HG03060 (cell line): ENCODE results near the gene GPNMB.
A peak's percentile ranks its signal among the peaks of the same experiment; 100 is the strongest.
"Not testable (repeated sequence)": the region's sequence is repeated elsewhere in the genome, so short reads cannot be mapped to it uniquely, and the experiment has no call there.

Experiments
- ATAC-seq: cut with Tn5 transposase; IDR thresholded peaks from one replicate; pipeline ENCODE4 v1.9.1; 2021; ENCODE audit warnings: low read depth, moderate number of reproducible peaks; ENCODE audit not compliant: unreplicated experiment

GPNMB gene

DNA sequence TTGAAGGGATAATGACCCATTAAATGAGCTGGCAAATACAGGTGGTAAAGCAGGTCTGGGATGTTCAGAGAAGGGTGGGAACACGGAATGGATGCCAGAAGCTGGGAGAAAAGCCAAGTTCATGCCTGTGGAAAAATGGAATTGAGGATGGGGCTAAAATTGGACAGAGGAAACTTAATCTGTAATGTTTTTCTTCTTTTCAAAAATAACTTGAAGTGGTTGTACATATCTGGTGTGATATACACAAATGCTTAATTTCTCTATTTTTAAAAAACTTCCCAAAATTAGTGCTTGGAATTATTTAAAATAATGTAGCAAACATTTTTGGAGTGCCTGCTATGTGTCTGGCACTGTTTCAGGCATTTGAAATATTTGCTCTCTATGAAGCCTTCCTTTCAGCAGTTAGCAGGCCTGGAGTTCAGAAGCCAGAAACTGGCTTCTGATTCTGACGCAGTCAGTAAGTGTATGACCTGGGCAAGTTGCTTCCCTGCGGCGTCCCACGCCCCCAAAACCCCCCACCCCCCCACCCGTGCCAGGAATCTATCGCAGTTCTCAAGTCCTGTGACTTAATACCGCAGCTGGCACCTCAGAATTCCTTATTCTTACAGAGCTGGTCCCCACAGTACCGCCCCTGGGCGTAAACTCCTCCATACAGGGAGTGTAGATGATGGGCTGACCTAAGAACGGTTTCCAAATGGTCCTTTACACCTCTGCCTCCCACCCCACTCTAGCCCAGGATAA is 51.7 kb downstream of the GPNMB start:
- ATAC-seq = no peak

DNA sequence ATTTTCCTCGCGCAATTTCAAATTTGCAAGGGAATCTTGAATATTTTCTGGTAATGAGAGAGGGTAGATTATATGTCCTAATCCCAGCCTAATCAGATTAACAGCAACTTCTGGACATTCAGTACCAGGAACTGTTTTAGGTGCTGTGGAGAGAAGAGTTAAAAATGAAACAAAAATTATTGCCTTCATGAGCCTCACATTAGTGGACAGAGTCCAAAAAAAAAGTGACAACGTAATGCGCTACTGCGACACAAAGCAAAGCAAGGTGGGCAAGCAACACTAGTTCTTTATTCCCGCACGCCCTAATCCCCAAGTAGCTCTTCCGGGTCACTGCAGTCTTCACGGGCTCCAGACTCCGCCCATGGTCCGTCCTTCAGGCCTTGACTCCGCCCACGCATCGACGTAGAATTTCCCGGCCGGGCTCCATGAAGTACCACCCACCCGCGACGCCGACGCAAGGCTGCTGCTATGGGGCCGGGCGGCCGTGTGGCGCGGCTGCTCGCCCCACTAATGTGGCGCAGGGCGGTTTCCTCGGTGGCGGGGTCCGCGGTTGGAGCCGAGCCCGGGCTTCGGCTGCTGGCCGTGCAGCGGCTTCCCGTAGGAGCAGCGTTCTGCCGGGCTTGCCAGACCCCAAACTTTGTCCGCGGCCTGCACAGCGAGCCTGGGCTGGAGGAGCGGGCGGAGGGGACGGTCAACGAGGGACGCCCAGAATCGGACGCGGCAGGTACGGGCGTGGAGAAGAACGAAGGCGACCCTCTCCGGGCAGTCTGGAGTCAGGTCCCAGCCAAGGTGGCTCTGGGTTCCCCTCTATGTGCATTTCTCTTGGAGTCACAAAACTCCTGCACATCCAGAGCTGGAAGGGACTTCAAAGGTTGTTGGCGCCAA is 52.6 kb downstream of the GPNMB start, which contains the start of gene MALSU1:
MALSU1 (plus strand) TSS at position 455 of the 885 bp plus-strand sequence; CDS start at position 469, 14 bp downstream.
- ATAC-seq = peak; percentile 91

DNA sequence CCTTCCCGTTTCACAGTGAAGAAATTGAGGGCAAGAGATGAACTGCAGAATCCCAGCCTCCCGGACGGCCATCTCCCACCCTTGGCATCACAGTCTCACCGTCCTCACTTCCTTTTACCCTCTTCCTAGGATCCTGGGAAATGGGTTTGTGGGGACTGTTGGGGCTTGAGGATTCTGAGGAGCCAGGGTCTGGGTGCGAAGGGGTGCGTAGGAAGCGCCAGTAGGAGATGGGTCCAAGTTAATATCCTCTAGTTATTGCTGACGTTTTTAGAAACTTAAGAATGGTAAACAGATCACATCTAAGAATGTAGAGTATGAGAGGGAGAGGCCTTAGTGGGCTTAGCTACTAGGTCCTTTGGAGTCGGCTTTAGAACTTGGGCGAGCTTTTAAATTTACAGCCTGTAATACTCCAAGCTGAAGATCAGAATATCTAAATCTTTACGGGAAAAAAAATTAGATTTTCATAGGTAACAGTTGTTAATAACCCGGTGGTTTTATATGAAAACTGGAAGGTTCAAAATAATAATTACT is 53.3 kb downstream of the GPNMB start:
- ATAC-seq = no peak

DNA sequence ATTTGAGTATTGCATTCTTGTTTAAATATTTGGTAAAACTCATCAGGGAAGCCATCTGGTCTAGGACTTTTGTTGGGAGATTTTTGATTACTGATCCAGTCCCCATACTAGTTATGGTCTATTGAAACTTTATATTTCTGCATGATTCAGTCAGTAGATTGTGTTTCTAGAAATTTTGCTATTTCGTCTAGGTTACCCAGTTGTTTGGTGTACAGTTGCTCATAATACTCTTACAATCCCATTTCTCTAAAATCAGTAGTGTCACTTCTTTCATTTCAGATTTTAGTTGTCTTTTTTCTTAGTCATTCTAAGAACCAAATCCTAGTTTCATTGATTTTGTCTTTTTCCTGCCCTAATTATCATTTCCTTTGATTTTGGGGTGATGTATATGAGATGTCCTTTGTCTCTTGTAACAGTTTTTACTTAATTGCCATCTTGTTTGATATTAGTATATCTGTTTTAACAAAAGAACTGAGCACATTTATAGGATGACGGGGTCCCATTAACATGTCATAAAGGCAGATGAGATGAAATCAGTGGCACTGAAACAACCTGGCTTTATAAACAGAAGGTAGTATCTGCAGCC is 60.5 kb downstream of the GPNMB start:
- ATAC-seq = no peak

DNA sequence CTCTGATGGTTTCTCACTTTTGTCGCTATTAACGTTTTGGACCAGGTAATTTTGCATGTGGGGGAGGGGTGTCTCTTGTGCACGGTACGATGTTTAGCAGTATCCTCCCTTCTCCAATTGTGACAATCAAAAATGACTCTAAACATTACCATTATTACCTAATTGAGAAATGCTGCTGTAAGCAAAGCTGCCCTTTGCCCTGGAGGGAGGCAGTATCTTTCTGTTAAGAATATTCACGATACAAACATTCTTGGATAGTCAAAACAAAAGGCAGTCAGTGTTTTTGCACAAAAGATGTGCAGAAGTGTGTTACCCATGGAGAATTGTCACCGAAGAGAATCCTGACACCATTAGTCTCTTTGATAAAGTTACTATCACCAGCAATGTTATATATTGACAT is 62.2 kb downstream of the GPNMB start:
- ATAC-seq = no peak

DNA sequence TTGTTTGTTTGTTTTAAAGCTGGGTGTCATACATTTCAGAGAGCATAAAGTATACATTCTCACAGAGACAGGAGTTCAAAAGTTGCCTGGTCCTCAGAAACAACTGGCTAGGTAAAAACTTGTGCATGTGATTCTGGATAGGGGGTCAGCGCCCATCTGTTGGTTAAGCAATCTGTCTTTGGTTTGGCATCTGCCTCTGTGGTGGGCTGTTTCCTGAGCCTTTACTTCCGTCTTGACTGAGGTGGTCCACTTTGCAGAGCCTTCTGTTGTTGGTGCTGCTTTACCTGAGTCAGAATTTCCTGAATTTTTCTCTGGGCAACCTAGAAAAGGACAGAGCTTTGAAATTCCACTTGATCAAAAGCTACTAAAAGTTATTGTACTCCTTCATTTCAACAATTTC is 65.6 kb downstream of the GPNMB start:
- not testable (repeated sequence) for ATAC-seq

DNA sequence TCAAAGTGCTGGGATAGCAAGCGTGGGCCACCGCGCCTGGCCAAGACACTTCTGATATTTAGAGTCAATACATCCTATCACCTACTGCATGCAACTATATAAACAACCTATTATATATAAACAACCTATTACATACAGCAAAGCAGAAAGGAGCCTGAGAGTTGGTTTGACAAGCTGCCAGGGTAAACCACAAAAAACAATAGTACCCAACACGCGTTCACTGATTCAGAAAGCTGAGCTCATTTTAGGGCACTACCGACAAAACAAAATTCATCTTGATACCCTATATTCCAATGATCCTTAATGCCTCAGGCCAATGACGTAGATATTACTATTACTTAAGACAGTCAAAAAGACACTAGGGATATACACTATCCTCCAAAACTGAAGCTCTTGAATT is 68.8 kb downstream of the GPNMB start:
- ATAC-seq = no peak
